Measurements from ENCODE around the gene ARID3A.
A peak's percentile ranks its signal among the peaks of the same experiment; 100 is the strongest.

Gene ARID3A

DNA sequence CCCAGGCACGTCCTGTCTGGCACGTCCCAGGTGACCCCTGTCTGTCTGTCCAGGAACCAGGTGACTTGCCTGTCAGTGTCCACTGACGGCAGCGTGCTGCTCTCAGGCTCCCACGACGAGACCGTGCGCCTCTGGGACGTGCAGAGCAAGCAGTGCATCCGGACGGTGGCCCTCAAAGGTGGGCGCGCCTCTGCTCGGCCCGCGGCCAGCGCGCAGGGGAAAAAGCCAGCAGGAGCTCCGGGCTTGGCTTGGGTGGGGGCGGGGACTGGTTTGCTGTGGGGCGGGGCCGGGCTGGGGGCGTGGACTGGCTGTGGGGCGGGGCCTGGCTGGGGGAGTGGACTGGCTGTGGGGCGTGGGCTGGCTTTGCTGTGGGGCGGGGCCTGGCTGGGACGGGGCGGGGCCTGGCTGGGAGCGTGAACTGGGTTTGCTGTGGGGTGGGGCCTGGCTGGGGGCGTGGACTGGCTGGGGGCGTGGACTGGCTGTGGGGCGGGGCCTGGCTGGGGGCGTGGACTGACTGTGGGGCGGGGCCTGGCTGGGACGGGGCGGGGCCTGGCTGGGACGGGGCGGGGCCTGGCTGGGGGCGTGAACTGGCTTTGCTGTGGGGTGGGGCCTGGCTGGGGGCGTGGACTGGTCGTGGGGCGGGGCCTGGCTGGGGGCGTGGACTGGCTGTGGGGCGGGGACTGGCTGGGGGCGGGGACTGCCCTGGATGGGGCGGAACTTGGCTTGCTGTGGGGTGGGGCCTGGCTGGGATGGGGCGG lies 65.5 kb downstream of the ARID3A start:
- DNase-seq (ENCODE audit: low spot score), result peak; percentile 34
- Mint-ChIP-seq H3K4me1 (ENCODE audit: low read depth) (peaks cover 2% of the 10 kb centered on the region), H3K36me3 (ENCODE audit: low read depth) (peaks cover 20% of the 10 kb centered on the region), H3K4me3 (no peak overlapping the region), H3K27me3 (ENCODE audit: low read depth) (peaks cover 2% of the 10 kb centered on the region), H3K9me3 (no peaks in the 10 kb centered on the region), H3K27ac (no peak overlapping the region)

DNA sequence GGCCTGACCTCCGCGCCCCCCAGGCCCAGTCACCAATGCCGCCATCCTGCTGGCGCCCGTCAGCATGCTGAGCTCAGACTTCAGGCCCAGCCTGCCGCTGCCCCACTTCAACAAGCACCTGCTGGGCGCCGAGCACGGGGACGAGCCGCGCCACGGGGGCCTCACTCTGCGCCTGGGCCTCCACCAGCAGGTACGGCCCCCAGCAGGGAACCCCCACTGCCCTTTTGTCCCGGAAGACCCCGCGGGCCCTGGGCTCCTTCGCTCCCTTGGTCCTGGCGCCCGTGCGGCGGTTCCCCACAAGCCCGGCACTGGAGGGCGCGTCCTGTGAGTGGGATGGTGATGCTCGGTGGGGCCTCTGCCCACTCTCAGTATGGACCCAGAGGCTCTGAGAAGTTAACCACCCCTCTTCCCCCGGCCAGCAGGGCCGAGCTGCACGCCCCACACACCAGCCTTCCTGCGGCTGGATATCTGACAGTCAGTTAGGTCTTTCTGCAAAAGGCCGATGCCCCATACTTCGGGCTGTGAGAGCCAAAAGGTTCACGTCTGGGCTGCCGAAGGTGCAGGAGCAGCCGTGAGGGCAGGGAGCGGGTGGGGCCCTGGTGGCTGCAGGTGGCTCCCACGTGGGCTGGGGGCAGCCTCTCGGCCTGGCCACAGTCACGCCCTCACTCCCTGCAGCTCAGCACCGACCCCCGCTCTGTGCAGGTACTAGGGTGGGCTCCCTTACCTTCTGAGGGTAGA lies 66.3 kb downstream of the ARID3A start:
- no peak for DNase-seq (ENCODE audit: low spot score)
- H3K4me3 Mint-ChIP-seq, result no peak overlapping the region
- no peaks in the 10 kb centered on the region for H3K9me3 Mint-ChIP-seq
- H3K27ac Mint-ChIP-seq, result no peak overlapping the region
- peaks cover 8% of the 10 kb centered on the region for H3K27me3 Mint-ChIP-seq (ENCODE audit: low read depth)
- H3K36me3 Mint-ChIP-seq (ENCODE audit: low read depth), result peaks cover 15% of the 10 kb centered on the region
- peaks cover 5% of the 10 kb centered on the region for H3K4me1 Mint-ChIP-seq (ENCODE audit: low read depth)

DNA sequence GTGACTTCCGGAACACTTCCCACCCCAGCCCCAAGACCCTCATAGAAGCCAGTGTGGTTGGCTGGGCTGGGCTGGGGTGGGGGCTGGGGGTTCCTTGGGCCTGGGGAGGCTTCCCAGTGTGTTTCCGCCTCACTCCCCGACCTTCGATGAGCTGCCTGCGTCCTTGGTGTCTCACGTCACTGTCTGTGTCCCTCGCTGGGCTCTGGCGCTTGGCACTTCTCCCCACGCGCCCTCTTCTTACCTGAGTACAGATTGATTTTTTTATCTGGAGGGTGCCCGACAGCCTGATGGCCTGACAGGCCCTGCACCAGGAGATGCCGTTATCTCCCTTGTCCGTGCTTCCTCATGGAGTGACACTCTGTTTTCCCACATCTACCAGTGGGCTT lies 66.8 kb downstream of the ARID3A start:
- H3K36me3 Mint-ChIP-seq (ENCODE audit: low read depth), result peaks cover 14% of the 10 kb centered on the region
- peaks cover 10% of the 10 kb centered on the region for H3K27me3 Mint-ChIP-seq (ENCODE audit: low read depth)

DNA sequence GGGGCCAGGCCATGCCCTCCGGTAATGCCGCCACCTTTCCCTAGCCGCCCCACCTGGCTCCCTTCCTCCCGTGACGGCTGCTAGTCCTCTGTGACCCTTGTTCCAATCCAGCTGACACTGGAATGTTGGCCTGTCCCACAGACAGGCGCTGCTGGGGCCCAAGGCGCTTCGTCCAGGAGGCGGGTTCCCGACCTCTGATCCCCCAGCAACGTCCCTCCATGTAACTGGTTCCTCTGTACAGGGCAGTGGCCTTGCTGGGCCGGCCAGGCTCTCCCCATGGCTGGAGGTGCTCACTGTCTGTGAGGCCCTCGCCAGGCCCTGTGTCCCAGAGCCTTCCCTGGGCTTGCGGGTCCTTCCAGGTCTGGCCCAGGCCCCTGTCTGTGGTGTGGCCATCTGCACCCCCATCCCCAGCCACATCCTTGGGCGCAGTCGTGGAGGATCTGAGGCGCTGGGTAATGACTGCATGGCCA lies 67.6 kb downstream of the ARID3A start:
- no peaks in the 10 kb centered on the region for H3K9me3 Mint-ChIP-seq
- peaks cover 7% of the 10 kb centered on the region for H3K4me1 Mint-ChIP-seq (ENCODE audit: low read depth)
- no peak overlapping the region for H3K27ac Mint-ChIP-seq
- H3K4me3 Mint-ChIP-seq, result no peak overlapping the region
- DNase-seq (ENCODE audit: low spot score), result no peak
- H3K27me3 Mint-ChIP-seq (ENCODE audit: low read depth), result peaks cover 16% of the 10 kb centered on the region
- peaks cover 11% of the 10 kb centered on the region for H3K36me3 Mint-ChIP-seq (ENCODE audit: low read depth)

More for the DNA sequence above, 66.8 kb downstream of the ARID3A start:
- Mint-ChIP-seq H3K27ac (no peak overlapping the region), H3K4me1 (ENCODE audit: low read depth) (peaks cover 5% of the 10 kb centered on the region), H3K4me3 (no peak overlapping the region), H3K9me3 (no peaks in the 10 kb centered on the region)
- DNase-seq (ENCODE audit: low spot score), result no peak

DNA sequence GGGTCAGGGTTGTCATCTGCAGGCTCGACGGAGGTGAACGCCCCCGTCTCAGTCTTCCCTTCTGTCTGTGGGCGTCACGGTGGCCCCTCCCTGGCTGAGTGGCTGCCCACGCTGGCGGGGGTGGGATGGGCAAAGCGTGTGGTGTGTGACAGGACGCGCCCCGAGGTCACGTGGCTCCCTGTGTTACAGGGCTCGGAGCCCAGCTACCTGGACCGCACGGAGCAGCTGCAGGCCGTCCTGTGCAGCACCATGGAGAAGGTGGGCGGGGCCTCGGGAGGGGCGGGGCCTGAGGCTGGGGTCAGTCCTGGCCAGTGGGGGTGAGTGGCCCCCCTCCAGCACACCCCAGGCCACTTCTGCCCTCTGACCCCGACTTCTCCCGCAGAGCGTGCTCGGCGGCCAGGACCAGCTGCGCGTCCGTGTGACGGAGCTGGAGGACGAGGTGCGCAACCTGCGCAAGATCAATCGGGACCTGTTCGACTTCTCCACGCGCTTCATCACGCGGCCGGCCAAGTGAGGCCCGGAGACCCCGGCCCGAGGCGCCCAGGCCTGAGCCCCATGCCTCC lies 68.1 kb downstream of the ARID3A start:
- peaks cover 7% of the 10 kb centered on the region for H3K4me1 Mint-ChIP-seq (ENCODE audit: low read depth)
- DNase-seq (ENCODE audit: low spot score), result no peak

DNA sequence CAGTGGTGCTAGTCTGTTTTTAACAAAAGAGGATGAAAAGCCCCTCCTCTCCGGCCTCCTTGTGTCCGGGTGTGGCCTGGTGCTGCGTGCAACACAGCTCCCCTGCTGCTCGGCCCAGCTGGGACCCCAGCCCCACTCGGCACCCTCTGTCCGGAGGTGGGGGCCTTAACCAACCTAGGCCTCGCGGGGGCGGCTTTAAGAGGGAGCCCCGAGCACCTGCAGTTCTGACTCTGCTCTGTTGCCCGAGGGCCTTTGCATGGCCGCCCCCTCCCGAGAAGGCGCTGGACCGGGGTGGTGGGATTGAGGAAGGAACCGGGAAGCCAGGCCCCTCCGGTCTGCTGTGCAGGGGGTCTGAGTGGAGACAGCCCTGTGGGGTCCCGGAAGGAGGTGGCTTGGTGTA lies 68.7 kb downstream of the ARID3A start:
- Mint-ChIP-seq H3K4me1 (ENCODE audit: low read depth) (peaks cover 7% of the 10 kb centered on the region), H3K27ac (no peak overlapping the region), H3K9me3 (no peaks in the 10 kb centered on the region), H3K4me3 (no peak overlapping the region), H3K27me3 (ENCODE audit: low read depth) (peaks cover 25% of the 10 kb centered on the region), H3K36me3 (ENCODE audit: low read depth) (peaks cover 8% of the 10 kb centered on the region)
- DNase-seq (ENCODE audit: low spot score), result no peak

More for the DNA sequence above, 68.1 kb downstream of the ARID3A start:
- H3K36me3 Mint-ChIP-seq (ENCODE audit: low read depth), result peaks cover 8% of the 10 kb centered on the region
- H3K9me3 Mint-ChIP-seq, result no peaks in the 10 kb centered on the region
- H3K27ac Mint-ChIP-seq, result no peak overlapping the region
- H3K4me3 Mint-ChIP-seq, result no peak overlapping the region
- H3K27me3 Mint-ChIP-seq (ENCODE audit: low read depth), result peaks cover 19% of the 10 kb centered on the region

DNA sequence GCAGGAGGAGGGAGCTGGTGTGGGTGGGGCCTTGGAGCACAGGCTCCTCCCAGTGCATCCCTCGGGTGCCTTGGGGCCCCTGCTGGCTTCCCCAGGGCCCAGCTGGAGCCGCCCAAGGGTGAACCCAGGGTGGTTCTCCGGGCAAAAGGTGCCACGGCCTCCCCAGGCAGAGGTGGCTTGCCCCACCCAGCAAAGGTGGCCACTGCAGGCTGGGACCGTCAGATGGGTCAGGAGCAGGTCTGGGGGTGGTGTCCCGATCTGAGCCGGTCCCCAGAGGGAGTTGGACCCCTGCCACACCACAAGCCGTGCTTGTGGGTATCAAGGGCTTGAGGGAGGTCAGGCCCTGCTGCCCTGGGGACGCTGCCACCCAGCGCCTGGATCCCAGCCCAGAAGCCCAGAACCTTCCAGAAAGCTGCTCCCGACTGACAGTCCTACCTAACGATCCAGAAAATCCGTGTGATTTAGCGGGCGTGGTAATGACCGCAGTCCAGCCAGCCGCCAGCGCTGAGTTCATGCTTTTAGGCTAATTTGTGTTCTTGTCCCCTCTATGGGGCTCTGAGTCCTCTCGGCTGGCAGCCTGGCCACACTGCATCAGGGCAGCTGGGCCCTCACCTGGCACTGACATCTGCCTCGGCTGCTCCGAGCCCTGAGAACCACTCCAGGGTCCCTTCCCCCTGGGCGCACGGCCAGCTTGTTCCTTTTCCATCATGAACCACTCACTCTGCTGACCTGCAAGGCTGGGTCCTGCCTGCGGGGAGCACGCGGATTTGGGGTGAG lies 69.4 kb downstream of the ARID3A start:
- Mint-ChIP-seq H3K27me3 (ENCODE audit: low read depth) (peaks cover 28% of the 10 kb centered on the region), H3K36me3 (ENCODE audit: low read depth) (peaks cover 8% of the 10 kb centered on the region), H3K27ac (no peak overlapping the region), H3K4me3 (no peak overlapping the region), H3K4me1 (ENCODE audit: low read depth) (peaks cover 7% of the 10 kb centered on the region), H3K9me3 (no peaks in the 10 kb centered on the region)
- DNase-seq (ENCODE audit: low spot score), result no peak

DNA sequence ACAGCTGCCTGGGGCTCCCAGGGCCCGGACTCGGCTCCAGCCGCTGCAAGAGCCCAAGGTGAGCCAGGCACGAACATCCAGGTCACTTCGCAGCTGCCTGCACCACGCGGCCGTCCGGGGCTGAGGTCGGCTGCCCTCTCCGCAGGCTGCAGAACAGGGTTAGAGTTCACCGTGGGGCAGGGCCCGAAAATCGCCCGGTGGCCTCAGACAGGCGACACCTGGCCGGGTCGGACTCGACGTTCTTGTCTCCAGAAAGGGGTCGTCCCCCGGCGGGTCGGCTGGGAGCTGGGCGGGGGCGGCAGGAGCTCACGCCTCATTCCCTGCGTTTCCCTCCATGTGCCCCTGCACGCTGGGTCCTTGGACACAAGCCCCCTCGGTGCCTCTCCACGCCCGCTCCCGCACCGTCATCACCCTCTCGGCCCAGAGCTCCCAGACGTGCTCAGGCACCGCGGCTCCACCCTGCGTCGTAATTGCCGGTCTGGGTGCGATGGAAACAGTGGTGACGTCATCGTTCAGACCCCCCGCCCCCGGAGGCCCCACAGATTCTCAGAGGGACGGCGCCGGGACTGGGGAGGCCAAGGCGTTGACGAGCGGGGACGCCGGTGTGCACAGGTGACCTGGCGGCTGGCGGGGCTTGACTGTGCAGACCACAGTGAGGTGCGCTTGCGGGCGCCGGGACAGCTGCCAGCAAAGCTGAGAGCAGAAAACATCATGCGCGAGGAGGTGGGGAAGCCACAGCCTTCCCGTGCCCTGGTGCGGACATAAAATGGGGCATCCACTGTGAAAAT lies 70.4 kb downstream of the ARID3A start:
- Mint-ChIP-seq H3K4me3 (peak overlapping the region; percentile 36), H3K9me3 (no peaks in the 10 kb centered on the region), H3K27me3 (ENCODE audit: low read depth) (peaks cover 31% of the 10 kb centered on the region), H3K27ac (peak overlapping the region; percentile 62), H3K36me3 (ENCODE audit: low read depth) (peaks cover 5% of the 10 kb centered on the region), H3K4me1 (ENCODE audit: low read depth) (peaks cover 7% of the 10 kb centered on the region)
- peak; percentile 60 for DNase-seq (ENCODE audit: low spot score)

DNA sequence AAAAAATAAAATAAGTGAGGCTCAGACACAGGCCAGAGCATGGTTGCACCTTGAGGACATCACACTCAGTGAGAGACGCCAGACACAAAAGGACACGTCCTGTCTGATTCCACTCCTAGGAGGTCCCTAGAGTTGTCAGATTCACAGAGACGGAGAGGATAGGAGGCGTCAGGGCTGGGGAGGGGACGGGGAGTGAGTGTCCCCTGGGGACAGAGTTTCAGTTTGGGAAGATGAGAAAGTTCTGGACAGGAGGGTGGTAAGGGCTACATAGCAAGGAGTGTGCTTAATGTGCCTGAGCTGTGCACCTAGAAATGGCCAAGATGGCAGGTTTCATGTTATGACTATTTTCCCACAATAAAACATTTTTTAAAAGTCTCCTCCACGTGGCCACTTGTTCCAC lies 72.2 kb downstream of the ARID3A start:
- Mint-ChIP-seq H3K9me3 (no peaks in the 10 kb centered on the region), H3K27ac (peak overlapping the region; percentile 31)

DNA sequence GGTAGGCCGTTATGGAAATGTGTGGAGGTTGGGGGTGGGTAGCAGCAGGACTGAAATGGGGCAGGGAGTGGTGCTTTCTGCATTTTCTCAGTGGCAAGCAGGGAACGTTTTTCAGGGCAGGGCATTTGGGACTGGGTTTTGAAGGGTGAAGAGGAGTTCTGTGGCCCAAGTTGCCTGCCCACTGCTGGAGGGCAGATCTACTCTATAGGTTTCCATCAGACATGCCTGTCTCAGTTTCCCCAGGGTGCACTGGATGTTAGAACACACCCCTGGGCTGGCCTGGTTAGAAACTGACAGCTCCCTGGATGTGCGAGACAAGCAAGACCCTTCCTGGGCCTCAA lies 73.5 kb downstream of the ARID3A start:
- Mint-ChIP-seq H3K27me3 (ENCODE audit: low read depth) (peaks cover 35% of the 10 kb centered on the region), H3K36me3 (ENCODE audit: low read depth) (no peaks in the 10 kb centered on the region), H3K27ac (peak overlapping the region; percentile 28), H3K9me3 (no peaks in the 10 kb centered on the region), H3K4me3 (peak overlapping the region; percentile 29), H3K4me1 (ENCODE audit: low read depth) (peaks cover 7% of the 10 kb centered on the region)
- no peak for DNase-seq (ENCODE audit: low spot score)

More for the DNA sequence above, 72.2 kb downstream of the ARID3A start:
- Mint-ChIP-seq H3K4me3 (no peak overlapping the region), H3K27me3 (ENCODE audit: low read depth) (peaks cover 35% of the 10 kb centered on the region), H3K36me3 (ENCODE audit: low read depth) (peaks cover 2% of the 10 kb centered on the region), H3K4me1 (ENCODE audit: low read depth) (peaks cover 7% of the 10 kb centered on the region)
- no peak for DNase-seq (ENCODE audit: low spot score)

DNA sequence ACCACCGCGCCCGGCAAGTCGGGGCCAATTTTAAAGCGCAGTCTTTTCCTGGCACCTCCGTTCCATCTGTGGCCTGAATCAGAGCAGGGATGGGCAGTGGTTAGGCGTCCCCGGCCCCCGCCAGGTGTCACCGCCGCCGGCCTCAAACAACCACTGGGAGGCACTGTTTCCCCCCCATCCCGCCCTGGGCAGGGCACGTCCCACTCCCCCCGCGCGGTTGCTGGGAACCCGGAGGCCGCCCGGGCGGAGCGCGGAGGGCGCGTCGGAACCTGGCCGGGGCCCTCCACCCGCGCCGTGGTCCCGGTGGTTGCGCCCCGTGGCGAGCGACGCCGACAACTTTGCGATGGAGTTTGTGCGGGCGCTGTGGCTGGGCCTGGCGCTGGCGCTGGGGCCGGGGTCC lies 74.3 kb downstream of the ARID3A start, which contains the start of gene GRIN3B:
Gene GRIN3B (plus strand): TSS at position 325 of the 400 bp plus-strand sequence. CDS start 19 bp downstream, at position 344.
- no peaks in the 10 kb centered on the region for H3K9me3 Mint-ChIP-seq
- H3K27ac Mint-ChIP-seq, result peak within 1 kb of the TSS; percentile 28
- peaks cover 35% of the 10 kb centered on the region for H3K27me3 Mint-ChIP-seq (ENCODE audit: low read depth)

DNA sequence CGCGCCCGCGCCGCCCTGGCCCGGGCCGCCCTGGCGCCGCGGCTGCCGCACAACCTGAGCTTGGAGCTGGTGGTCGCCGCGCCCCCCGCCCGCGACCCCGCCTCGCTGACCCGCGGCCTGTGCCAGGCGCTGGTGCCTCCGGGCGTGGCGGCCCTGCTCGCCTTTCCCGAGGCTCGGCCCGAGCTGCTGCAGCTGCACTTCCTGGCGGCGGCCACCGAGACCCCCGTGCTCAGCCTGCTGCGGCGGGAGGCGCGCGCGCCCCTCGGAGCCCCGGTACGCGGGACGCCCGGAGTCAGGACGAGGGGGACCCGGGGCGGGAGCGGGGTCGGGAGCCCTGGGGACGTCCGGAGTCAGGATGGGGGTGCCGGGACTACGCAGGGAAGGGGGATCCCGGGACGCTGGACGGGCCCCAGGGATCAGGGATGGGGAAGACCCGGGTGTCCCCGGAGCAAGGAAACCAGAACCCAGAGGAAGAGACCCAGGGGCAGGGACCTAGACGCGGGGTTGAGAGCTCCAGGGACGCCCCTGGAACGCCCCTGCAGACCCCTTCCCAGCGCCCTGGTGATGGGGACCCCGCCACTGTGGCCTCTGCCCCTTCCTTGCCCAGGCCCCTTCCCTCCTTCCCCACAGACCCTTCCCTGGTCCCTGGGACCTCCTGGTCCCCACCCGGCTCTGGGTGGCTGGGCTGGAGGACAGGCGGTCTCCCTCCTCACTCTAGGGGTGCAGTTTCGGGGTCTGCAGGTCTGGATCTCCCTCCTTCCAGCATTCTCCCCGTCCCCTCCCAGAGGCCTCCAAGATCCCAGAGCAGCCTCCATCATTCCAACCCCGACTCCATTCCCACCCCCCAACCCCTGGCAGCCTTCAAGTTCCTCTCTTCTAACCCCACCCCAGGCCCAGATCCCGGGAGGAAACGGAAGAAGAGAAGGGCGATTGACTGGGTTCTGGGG lies 75.0 kb downstream of the ARID3A start:
- H3K4me1 Mint-ChIP-seq (ENCODE audit: low read depth), result peaks cover 7% of the 10 kb centered on the region
- peaks cover 35% of the 10 kb centered on the region for H3K27me3 Mint-ChIP-seq (ENCODE audit: low read depth)
- peak overlapping the region; percentile 48 for H3K4me3 Mint-ChIP-seq
- no peak overlapping the region for H3K27ac Mint-ChIP-seq
- H3K36me3 Mint-ChIP-seq (ENCODE audit: low read depth), result no peaks in the 10 kb centered on the region
- DNase-seq (ENCODE audit: low spot score), result no peak
- H3K9me3 Mint-ChIP-seq, result no peaks in the 10 kb centered on the region

More for the DNA sequence above, 74.3 kb downstream of the ARID3A start, which contains the start of gene GRIN3B:
- H3K4me1 Mint-ChIP-seq (ENCODE audit: low read depth), result peaks cover 7% of the 10 kb centered on the region
- peak within 1 kb of the TSS; percentile 48 for H3K4me3 Mint-ChIP-seq
- DNase-seq (ENCODE audit: low spot score), result peak; percentile 54
- no peaks in the 10 kb centered on the region for H3K36me3 Mint-ChIP-seq (ENCODE audit: low read depth)
